MM.1S (cell line): Measurements from ENCODE around the gene TTC14.

ENCODE experiments used
- EZH2 ChIP-seq: fragments of 300-600 bp; sonication (generic); optimal IDR thresholded peaks from 2 replicates; pipeline ENCODE3; 2017; ENCODE audit warnings: low read depth, mild to moderate bottlenecking, antibody characterized with exemption, low read length, mixed read lengths
- TF ChIP-seq, protein P1 (sequence below): fragments of 300-600 bp; sonication (generic); IDR thresholded peaks from 2 replicates; pipeline ENCODE4 v1.5.1; 2016; ENCODE audit warnings: antibody characterized with exemption, low read length, mixed read lengths

DNA sequence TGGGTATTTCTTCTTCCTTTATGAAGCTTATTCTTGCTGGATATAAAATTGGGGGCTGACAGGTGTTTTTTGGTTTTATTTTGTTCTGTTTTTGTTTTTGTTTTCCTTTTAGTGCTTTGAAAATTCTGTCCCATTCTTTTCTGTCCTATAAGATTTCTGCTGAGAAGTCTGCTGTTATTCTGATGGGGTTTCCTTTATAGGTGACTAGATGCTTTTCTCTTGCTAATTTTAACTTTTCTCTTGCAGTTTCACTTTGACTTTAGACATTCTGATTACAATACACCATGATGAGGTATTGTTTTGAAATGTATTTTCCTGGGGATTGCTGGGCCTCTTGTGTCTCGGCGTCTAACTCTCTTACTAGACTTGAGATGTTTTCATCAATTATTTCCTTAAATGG is 22.8 kb downstream of the TTC14 start:
- TF ChIP-seq, protein P1, sequence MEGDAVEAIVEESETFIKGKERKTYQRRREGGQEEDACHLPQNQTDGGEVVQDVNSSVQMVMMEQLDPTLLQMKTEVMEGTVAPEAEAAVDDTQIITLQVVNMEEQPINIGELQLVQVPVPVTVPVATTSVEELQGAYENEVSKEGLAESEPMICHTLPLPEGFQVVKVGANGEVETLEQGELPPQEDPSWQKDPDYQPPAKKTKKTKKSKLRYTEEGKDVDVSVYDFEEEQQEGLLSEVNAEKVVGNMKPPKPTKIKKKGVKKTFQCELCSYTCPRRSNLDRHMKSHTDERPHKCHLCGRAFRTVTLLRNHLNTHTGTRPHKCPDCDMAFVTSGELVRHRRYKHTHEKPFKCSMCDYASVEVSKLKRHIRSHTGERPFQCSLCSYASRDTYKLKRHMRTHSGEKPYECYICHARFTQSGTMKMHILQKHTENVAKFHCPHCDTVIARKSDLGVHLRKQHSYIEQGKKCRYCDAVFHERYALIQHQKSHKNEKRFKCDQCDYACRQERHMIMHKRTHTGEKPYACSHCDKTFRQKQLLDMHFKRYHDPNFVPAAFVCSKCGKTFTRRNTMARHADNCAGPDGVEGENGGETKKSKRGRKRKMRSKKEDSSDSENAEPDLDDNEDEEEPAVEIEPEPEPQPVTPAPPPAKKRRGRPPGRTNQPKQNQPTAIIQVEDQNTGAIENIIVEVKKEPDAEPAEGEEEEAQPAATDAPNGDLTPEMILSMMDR = no peak
- no peak for TF ChIP-seq EZH2
